ENCODE results near the gene MPHOSPH6.
"Not testable (repeated sequence)": the region's sequence is repeated elsewhere in the genome, so short reads cannot be mapped to it uniquely, and the experiment has no call there.

Gene MPHOSPH6

DNA sequence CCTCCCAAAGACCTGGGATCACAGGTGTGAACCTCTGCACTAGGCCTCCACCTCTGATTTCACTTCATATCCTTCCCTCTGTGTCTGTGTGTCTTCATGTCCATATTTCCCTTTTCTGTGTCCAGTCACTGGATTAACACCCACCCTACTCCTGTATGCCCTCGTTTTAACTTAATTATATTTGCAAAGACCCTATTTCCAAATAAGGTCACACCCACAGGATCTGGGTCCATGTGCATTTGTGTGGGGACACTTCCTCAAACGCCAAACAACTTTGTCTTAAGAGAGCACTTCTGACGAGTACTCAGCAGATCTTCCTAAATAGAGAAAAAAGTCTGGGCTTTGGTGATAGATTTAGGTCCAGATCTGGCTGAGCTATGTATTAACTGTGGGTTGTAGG lies 56.3 kb downstream of the MPHOSPH6 start:
- DNase-seq = no peak

DNA sequence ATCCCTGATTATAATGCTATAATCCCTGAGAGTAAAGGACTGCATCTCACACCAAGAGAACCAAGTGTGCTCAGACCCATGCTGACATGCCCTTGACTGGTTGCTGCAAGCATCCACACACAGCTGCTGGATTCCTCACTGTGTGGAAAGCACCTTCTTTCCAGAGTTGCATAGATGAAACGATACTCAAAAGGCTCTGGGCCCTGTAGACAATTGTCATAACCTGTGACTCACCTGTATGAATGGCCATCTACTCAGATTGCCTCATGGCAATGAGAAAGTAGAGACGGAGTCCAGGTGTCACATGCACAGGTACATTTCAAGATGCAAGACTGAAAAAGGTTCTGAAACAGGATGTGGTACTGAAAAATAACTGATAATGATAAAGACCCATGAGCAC lies 58.1 kb downstream of the MPHOSPH6 start:
- no peak for DNase-seq

DNA sequence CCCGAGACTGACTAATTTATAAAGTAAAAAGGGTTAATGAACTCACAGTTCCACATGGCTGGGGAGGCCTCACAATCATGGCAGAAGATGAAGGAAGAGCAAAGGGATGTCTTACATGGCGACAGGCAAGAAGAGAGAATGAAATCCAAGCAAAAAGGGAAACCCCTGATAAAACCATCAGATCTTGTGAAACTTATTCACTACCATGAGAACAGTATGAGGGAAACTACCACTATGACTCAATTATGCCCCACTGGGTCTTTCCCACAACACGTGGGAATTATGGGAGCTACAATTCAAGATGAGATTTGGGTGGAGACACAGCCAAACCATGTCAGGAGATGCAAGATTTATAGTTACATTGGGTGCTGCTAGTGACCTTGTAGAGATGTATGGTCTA lies 60.8 kb downstream of the MPHOSPH6 start:
- not testable (repeated sequence) for DNase-seq

DNA sequence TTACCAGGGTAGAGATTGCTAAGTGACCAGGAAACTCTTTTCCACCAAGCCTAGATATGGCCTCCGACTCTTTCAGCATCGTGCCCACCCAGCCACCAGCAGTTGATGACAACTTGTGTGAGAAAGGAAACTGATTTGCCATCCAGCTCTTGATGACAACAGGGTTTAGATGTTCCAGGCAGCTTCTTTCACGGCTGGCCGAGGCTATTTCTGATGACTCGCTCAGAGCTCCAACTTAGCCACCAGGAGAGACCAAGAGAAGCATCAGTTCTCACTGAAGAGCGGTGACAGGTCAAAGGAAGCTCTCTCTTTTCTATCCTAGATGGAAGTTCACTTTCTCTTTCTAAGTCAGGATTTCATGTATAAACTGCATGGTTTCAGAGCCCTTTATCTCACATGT lies 61.2 kb downstream of the MPHOSPH6 start:
- DNase-seq = no peak

DNA sequence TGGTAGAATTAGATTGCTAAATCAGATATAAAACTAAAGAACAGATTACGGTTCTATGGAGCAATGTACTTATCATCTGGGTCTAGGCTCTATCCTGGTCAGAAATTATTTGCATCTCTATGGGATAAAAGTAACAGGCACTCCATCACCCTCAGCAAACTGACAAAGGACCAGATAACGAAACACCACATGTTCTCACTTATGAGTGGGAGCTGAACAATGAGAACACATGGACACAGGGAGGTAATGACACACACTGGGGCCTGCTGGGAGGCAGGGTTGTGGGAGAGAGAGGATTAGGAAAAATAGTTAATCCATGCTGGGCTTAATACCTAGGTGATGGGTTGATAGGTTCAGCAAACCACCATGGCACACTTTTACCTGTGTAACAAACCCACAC lies 61.9 kb downstream of the MPHOSPH6 start:
- DNase-seq = no peak

DNA sequence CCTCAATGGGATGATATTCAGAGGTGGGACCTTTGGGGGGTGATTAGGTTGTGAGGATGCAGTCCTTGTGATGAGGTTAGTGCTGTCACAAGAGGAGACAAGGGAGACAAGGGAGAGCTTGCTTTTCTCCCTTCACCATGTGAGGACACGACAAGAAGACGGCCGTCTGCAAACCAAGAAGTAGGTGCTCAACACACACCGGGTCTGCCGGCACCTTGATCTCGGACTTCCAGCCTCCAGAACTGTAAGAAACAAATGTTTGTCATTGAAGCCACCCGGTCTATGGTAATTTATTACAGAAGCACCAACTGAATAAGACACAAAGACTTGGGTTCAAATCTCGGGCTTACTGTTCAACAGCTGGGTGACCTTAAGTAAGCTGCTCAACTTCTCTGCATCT lies 64.9 kb downstream of the MPHOSPH6 start:
- DNase-seq = no peak

All from hematopoietic multipotent progenitor cell treated with erythropoietin and hydrocortisone succinate and interleukin-3 and kit ligand, for 6 days (in vitro differentiated cells).